ENCODE results near the gene QDPR.

QDPR gene

GRCh38 chr4:17511051-17511450 lies 839 bp downstream of the QDPR start:
- no peak for TF ChIP-seq CTCF (IDR thresholded peaks at IDR 0.05)

- no peak for TF ChIP-seq CTCF (IDR thresholded peaks at IDR 0.05)
Measured at GRCh38 chr4:17510582-17510981, 1.3 kb downstream of the QDPR start.

- no peak for TF ChIP-seq CTCF (IDR thresholded peaks at IDR 0.05)
Measured at GRCh38 chr4:17504081-17504480, 7.8 kb downstream of the QDPR start.

GRCh38 chr4:17502756-17503155 lies 9.1 kb downstream of the QDPR start:
- TF ChIP-seq CTCF (IDR thresholded peaks at IDR 0.05), result no peak

- no peak for TF ChIP-seq CTCF (IDR thresholded peaks at IDR 0.05)
Measured at GRCh38 chr4:17500574-17500973, 11.3 kb downstream of the QDPR start.

GRCh38 chr4:17497890-17498523 lies 13.9 kb downstream of the QDPR start:
- no peak for TF ChIP-seq CTCF (IDR thresholded peaks at IDR 0.05)

GRCh38 chr4:17494258-17495190 lies 17.4 kb downstream of the QDPR start:
- no peak for TF ChIP-seq CTCF (IDR thresholded peaks at IDR 0.05)
